Measurements from ENCODE around the gene SMIM22. TPM values are rescaled to one million over a fixed set of nuclear protein-coding genes. Genes with fewer than 3 reads are reported as not detected.

The SMIM22 gene
- polyA plus RNA-seq, 1 experiment = not detected

DNA sequence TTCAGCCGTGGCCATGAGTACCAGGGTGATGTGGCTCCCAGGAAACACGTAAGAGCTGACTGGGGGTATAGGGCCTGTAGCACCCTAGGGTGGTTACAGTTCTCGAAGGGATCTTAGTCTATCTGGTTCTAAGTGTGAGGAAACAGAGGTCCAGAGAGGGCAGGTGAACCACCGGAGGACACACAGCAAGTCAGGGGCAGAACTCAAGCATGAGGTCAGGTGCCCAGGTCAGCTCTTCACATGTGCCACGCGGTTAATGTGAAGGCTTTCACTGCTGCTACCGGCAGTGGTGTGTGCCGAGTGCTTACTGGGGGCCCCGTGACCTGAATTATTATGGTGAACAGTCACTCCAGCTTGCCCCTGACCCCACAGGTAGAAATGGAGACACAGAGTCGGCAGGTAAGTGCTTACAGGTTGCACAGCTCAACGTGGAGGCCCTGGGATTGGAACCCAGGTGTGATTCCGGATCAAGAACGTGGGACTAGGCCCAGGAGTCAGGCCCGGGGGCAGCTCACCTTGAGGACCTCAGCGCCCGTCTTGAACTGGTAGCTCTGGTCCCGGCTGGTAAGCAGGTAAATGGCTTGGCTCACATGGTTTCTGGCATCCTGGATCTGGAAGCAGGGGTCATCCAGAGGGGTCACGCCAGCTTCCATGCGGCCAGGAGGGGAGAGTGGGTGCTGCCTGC is 4.1 kb downstream of the SMIM22 start:
- DNase-seq (ENCODE audit: low read depth, low spot score) = no peak

DNA sequence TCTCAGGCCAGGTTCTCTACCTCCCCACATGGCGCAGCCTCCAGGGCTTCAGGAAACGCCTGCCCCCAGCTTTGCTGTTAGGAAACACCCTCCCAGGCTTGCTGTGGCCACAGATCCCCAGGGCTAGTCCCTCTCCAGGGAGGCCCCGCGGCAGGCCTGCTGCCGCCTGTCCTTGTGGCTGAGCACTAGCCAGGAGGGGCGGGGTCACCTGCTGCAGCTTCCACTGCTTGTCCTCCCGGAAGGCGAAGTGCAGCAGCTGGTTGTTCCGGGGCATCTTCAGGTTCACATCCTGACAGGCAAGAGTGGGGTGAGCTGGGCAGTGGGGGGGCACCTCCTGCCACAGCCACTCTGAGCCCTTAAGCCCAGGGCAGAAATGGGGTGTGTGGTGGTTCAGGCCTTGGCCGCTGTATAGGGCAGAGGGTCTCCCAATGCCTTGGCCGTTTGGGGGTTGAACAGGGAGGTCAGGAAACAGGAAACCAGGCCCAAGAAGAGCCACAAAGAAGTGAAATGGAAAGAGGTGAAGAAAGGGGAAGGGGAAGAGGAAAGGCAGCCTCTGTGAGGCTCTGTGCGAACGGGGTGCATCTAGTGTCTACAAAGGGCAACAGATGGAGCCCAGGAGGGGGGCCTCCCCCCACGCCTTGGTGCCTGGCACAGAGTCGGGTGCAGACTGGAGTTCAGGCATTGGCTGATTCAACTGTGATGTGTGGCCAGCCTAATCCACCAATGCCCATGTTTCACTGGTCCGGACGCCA is 5.3 kb downstream of the SMIM22 start:
- POLR2A ChIA-PET = no interaction called here

More for the DNA sequence above, 4.1 kb downstream of the SMIM22 start:
- Histone ChIP-seq H3K9me3 (ENCODE audit: control insufficient read depth, insufficient read depth, low read length) (no peaks in the 10 kb centered on the region; the same call in 1 of the 2 replicates), H3K4me3 (ENCODE audit: low read depth, low read length) (no peak overlapping the region), H3K27ac (ENCODE audit: low read depth, low read length) (no peak overlapping the region), H3K27me3 (ENCODE audit: control insufficient read depth, insufficient read depth, low read length) (no peaks in the 10 kb centered on the region)
- TF ChIP-seq, protein P1, sequence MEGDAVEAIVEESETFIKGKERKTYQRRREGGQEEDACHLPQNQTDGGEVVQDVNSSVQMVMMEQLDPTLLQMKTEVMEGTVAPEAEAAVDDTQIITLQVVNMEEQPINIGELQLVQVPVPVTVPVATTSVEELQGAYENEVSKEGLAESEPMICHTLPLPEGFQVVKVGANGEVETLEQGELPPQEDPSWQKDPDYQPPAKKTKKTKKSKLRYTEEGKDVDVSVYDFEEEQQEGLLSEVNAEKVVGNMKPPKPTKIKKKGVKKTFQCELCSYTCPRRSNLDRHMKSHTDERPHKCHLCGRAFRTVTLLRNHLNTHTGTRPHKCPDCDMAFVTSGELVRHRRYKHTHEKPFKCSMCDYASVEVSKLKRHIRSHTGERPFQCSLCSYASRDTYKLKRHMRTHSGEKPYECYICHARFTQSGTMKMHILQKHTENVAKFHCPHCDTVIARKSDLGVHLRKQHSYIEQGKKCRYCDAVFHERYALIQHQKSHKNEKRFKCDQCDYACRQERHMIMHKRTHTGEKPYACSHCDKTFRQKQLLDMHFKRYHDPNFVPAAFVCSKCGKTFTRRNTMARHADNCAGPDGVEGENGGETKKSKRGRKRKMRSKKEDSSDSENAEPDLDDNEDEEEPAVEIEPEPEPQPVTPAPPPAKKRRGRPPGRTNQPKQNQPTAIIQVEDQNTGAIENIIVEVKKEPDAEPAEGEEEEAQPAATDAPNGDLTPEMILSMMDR (IDR thresholded peaks at IDR 0.05; ENCODE audit: low read depth, low read length) = no peak
- POLR2A ChIA-PET = interaction anchor here (0.5 kb wide), 1 partner anchor 235 kb away, joined by 4 read pairs; no protein-coding TSS in a partner anchor
- CTCF ChIA-PET = no interaction called here

DNA sequence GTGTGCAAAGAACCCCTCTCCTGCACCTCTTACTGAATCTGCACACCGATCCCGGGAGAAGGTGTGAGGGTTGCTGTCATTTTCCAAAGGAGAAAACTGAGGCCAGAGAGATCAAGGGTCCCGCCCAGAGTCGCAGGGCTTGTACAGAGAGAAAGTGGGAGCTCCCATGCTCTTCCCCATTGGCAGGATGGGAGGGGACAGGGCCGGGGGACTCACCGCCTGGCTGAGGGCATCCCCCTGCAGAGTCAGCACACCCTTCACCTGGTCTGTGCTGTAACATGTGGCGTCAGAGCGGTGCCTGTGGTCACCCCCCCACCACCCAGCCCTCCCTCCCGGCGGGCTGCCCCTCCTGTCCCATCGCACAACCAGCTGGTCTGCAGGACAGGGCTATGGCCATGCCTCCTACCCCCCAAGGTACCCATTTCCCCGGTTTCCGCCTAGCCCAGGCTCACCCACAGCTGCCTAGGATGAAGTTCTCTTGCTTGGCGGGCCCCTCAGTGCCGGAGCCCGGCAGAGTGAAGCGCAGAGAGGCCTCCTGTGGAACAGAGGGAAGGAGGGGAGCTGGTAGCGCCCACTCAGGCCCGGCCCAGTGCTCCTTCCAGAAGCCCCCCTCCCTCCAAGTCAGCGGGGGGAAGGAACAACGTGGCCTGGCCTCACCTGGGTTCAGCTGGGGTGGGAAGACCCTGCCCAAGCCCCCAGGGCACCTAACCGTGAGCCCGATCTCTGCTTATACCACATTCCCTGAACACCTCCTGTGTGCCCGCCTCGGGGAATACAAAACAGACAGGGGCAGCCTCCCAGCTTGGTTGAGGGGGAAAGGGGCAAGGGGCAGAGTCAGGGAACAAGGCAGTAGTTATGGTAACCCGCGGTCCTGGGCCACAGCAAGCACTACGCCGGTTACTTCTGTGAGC is 6.1 kb downstream of the SMIM22 start:
- TF ChIP-seq, protein P1 (IDR thresholded peaks at IDR 0.05; ENCODE audit: low read depth, low read length) = no peak
- DNase-seq (ENCODE audit: low read depth, low spot score) = no peak
- ChIA-PET CTCF (no interaction called here), POLR2A (no interaction called here)
- Histone ChIP-seq H3K27me3 (ENCODE audit: control insufficient read depth, insufficient read depth, low read length) (no peaks in the 10 kb centered on the region), H3K27ac (ENCODE audit: low read depth, low read length) (no peak overlapping the region), H3K9me3 (ENCODE audit: control insufficient read depth, insufficient read depth, low read length) (no peaks in the 10 kb centered on the region; the same call in 1 of the 2 replicates), H3K4me3 (ENCODE audit: low read depth, low read length) (peak overlapping the region; percentile 77)

More for the DNA sequence above, 5.3 kb downstream of the SMIM22 start:
- CTCF ChIA-PET = no interaction called here
- no peaks in the 10 kb centered on the region; the same call in 1 of the 2 replicates for H3K9me3 ChIP-seq (ENCODE audit: control insufficient read depth, insufficient read depth, low read length)
- H3K27me3 ChIP-seq (ENCODE audit: control insufficient read depth, insufficient read depth, low read length) = no peaks in the 10 kb centered on the region
- H3K27ac ChIP-seq (ENCODE audit: low read depth, low read length) = no peak overlapping the region
- DNase-seq (ENCODE audit: low read depth, low spot score) = no peak
- TF ChIP-seq, protein P1 (IDR thresholded peaks at IDR 0.05; ENCODE audit: low read depth, low read length) = no peak
- no peak overlapping the region for H3K4me3 ChIP-seq (ENCODE audit: low read depth, low read length)

DNA sequence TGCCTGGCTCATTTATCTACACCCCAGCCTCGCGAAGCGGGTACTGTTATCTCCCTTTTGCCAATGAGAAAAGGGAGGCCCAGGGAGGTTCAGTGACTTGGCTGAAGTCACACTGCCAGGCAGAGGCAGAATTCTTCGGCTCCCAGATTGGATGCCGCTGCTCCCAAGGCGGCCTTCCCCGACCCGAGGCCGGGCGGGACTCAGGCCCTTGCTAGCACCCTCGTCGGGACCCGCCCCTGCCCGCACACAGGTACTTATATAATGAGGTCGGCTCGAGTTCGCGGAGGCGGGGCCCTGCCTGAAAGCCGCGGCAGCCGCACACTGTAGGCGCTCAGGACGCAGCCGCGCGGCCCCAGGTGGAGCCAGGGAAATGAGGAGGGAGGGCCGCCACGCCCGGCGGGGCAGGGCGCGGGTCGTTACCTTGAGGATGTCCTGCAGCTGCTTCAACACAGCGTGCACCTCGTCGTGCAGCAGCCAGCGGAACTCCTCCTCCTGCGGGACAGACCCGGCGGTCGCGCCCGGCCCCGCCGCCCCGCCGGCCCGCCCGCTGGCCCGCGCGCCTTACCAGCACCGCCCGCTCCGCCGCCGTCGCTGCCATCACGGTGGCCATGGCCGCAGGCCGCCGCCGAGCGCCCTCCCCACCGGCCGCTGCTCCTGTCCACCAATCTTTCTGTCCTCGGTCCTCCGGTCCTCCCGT is 6.9 kb downstream of the SMIM22 start, which contains the start of gene ROGDI:
TSS of gene ROGDI (minus strand) at position 672 of the 697 bp plus-strand sequence. CDS start at position 610, 62 bp downstream.
- H3K4me3 ChIP-seq (ENCODE audit: low read depth, low read length) = peak within 1 kb of the TSS; percentile 77
- no peaks in the 10 kb centered on the region for H3K27me3 ChIP-seq (ENCODE audit: control insufficient read depth, insufficient read depth, low read length)
- ChIA-PET CTCF (interaction anchor here (0.6 to 1.0 kb wide), 2 partner anchors 133 to 154 kb away, joined by 4 to 6 read pairs; no protein-coding TSS in a partner anchor), POLR2A (interaction anchor here (0.6 to 1.0 kb wide), 2 partner anchors 115 to 205 kb away, joined by 3 to 5 read pairs; no protein-coding TSS in a partner anchor)
- no peak within 1 kb of the TSS for H3K27ac ChIP-seq (ENCODE audit: low read depth, low read length)
- H3K9me3 ChIP-seq (ENCODE audit: control insufficient read depth, insufficient read depth, low read length) = no peaks in the 10 kb centered on the region; the same call in 1 of the 2 replicates
- TF ChIP-seq, protein P1 (IDR thresholded peaks at IDR 0.05; ENCODE audit: low read depth, low read length) = no peak
- DNase-seq (ENCODE audit: low read depth, low spot score) = no peak
